Fibroblast of gingiva (primary cell): ENCODE results near the gene MKRN1.
"Not testable (repeated sequence)": the region's sequence is repeated elsewhere in the genome, so short reads cannot be mapped to it uniquely, and the experiment has no call there.

Experiments
- DNase-seq: peaks from one replicate; pipeline ENCODE4 v3.0.0-alpha.2; 2011; ENCODE audit warnings: low read depth

MKRN1 gene

GRCh38 chr7:140435252-140435895 is 43.9 kb downstream of the MKRN1 start:
- no peak for DNase-seq

- DNase-seq: no peak
Measured at GRCh38 chr7:140433396-140433795, 45.9 kb downstream of the MKRN1 start.

- DNase-seq: no peak
Measured at GRCh38 chr7:140426130-140426529, 53.2 kb downstream of the MKRN1 start.

- DNase-seq: no peak
Measured at GRCh38 chr7:140425718-140426117, 53.6 kb downstream of the MKRN1 start.

GRCh38 chr7:140423501-140423900 is 55.8 kb downstream of the MKRN1 start:
- DNase-seq: no peak

- no peak for DNase-seq
Measured at GRCh38 chr7:140421521-140421920, 57.8 kb downstream of the MKRN1 start.

GRCh38 chr7:140418653-140419052 is 60.7 kb downstream of the MKRN1 start:
- no peak for DNase-seq

- DNase-seq: not testable (repeated sequence)
Measured at GRCh38 chr7:140418156-140418472, 61.2 kb downstream of the MKRN1 start.

GRCh38 chr7:140417456-140418155 is 61.7 kb downstream of the MKRN1 start:
- no peak for DNase-seq

GRCh38 chr7:140416560-140416959 is 62.7 kb downstream of the MKRN1 start:
- DNase-seq: no peak

- DNase-seq: not testable (repeated sequence)
Measured at GRCh38 chr7:140415816-140416215, 63.5 kb downstream of the MKRN1 start.

- DNase-seq: no peak
Measured at GRCh38 chr7:140415361-140415760, 63.9 kb downstream of the MKRN1 start.

- peak; percentile 67 for DNase-seq
Measured at GRCh38 chr7:140404565-140405065, 74.7 kb downstream of the MKRN1 start.

- DNase-seq: no peak
Measured at GRCh38 chr7:140403878-140404564, 75.3 kb downstream of the MKRN1 start, which contains the start of gene RAB19. Gene RAB19, plus strand, starts transcription at chr7:140404058. Its CDS starts 3,589 bp downstream, at chr7:140407647.
